ENCODE results near the gene C1orf174.

The C1orf174 gene

DNA sequence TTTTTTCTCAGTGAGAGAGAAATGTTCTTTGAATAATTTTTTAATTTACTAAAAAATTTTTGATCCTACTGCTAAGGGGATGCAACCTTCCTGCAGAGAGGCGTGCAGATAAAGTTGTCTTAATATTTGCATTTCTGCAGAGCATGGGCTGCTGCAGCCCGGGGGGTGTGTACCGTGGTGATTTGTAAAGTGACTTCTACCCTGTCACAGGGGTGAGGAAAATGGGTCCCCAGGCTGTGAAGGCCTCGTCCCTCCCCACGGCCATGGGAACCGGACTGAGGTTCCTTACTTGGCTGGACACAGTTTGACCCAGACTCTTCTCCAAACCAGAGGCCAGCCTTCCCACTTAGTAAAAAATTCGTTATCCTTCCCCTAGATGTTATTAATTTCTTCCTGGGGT is 9.5 kb upstream of the C1orf174 start:
- DNase-seq (ENCODE audit: low spot score), result no peak

- DNase-seq (ENCODE audit: low spot score), result no peak
Observed at GRCh38 chr1:3908886-3909517, 8.9 kb upstream of the C1orf174 start.

DNA sequence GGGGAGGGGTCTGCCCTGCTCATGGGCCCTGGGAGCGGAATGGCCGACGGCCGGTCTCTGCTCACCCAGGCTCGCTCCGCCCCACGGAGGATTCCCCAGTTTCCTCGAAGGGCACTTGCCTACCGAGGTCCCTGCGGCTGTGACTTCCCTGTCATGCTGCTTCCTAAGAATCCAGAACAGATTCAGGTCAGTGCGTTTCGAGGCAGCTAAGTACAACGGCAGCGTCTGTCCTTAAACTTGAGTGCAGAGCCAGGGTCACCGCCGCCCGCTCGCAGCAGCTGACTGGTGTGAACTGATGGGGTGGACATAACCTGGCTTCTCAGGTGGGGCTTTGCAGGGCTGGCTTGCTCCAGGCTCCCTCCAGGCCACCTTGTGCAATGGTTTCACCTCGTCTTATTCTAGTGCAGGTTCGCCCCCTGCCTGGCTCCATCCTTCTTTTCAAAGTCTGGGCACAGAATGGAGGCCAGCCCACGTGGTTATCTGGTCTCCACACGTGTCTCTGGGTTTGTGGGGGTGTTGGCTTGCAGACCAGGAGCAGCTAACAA is 7.6 kb upstream of the C1orf174 start:
- no peak for DNase-seq (ENCODE audit: low spot score)

GRCh38 chr1:3907031-3907534 is 7.0 kb upstream of the C1orf174 start:
- DNase-seq (ENCODE audit: low spot score), result peak; percentile 15

DNA sequence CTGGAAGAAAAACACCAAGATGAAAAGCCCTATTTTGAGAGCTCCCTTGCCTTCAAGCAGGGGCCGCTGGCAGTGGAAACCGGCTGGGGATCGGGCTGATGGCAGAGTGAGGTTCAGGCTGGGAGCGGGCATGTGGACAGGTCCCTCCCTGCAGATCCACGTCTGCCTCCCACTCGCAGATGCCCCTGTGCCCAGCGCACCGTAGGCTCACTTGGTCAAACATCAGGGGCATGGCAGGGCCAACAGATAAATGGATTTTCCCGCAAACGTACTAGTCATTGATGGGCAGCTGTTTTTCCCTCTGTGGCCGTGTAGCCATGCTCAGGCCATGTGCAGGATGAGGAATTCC is 6.6 kb upstream of the C1orf174 start:
- no peak for DNase-seq (ENCODE audit: low spot score)

DNA sequence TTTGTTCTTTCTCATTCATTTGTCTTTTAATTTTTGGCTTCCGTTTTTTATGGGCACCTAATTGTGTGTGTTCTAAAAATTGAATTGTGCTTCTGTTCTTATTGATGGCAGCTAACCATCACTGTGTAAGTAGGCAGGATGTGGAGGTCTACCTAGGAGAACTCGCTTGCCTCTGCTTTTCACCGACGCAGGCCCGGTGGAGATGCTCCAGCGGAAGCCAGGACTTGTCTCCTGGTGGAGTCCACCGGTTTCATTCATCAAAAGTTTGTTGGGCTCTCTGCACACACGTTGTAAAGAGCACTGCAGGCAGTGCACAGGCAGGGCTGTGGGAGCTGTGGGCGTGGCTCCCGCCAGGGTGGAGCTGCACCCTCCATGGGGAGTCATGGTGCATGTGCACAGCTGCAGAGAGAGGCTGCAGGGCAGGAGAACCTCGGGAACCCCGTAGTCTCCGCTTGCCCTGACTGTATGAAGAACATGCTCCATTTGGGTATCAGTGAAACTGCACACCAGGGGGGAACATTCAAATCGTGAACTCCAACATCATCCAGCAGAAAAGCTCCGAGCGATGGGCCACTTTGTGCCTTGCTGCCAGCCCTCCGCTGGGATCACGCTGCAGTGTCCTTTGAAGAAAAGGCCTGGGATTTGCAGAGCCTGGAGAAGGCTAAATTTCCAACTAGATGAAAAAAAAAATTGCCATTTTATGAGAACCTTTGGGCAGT is 6.0 kb upstream of the C1orf174 start:
- no peak for DNase-seq (ENCODE audit: low spot score)

- DNase-seq (ENCODE audit: low spot score), result no peak
Observed at GRCh38 chr1:3905266-3905952, 5.3 kb upstream of the C1orf174 start.

DNA sequence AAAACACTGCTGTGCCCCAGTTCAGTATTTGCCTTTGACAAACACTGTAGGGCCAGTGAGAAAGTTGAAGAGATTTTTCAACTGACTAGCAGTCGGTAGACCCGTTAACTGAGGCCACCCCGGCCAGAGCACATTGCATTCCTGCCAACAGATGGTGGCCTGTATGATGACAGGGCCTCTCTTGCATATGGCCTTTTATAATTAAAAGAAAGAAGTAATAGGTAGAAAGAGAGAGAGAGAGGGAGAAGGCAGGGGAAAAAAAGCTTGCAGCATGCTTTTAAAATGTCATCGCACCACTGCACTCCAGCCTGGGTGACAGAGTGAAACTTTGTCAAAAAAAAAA is 4.7 kb upstream of the C1orf174 start:
- no peak for DNase-seq (ENCODE audit: low spot score)

DNA sequence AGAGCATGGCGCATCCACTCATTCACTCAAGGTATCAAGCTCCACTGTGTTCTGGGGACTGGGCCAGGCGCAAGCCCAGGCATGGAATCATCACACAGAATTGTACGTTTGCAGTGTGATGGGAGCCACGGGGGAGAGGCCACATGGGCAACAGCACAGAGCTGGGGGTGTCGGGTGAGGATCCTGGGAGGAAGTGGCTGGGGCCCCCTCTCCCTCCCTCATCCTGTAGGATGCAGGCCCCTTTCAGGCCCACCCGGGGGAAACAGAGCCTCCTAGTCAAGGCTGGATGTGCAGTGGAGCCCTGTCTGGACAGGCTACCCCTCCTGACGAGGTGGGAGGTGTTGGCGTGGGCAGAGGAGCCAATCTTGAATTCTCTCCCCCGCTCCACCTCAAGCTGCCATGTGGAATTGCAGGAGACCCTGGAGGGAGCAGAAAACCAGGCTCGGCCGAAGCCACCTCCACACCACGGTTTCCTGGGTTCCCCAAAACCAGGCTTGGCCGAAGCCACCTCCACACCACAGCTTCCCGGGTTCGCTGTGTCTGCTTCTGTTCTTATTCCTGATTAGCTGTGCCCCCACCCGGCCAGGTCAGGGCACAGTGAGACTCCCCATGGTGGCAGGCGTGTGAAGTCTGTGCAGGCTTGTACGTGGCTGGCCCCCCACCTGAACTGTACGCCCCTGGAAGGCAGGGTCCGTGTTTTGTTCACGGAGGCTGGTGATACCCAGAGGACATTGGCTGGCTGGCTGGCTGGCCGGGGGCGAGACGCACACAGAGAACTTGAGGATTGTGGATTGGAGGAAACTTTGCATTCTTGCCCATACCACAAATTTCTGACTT is 4.2 kb upstream of the C1orf174 start:
- DNase-seq (ENCODE audit: low spot score), result no peak

DNA sequence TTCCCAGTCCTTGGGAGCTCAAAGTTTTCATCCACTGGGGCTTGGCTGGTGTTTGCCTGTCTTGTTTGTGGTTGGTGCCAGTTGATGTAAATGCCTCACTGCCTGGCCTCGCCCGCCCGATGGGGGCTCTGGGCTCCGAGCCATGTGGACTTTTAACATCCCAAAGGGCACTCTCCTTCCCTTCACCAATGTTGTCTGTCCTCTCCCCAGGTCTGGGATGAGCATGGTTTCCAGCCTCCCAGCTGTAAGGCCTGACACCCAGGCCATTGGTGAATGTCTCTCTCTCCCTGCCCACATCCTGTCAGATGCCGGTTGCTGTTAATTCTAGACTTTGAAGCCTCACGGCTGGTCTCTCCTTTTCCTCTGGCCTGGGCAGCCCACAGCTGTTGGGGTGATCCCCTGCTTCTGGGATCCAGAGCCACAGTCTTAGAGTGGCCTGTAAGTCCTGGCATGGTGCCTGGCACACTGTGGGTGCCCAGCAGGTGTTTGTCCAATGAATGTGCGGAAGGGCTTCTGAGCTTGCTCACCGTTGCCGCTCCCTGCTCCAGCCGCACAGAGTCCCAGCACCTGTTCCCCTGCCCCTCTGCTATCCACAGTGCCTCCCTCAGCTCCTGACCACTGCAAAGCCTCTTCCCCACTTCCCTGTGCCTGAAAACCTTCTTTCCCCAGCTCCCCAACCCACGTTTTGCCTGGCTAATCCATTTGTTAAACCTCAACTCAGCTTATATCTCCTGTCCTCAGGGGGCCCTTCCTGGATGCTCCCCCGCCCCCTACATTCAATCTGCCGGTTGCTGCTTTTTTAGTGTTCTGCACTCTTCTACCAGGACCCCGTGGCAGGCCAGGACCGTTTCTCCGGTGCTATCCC is 3.3 kb upstream of the C1orf174 start:
- no peak for DNase-seq (ENCODE audit: low spot score)

DNA sequence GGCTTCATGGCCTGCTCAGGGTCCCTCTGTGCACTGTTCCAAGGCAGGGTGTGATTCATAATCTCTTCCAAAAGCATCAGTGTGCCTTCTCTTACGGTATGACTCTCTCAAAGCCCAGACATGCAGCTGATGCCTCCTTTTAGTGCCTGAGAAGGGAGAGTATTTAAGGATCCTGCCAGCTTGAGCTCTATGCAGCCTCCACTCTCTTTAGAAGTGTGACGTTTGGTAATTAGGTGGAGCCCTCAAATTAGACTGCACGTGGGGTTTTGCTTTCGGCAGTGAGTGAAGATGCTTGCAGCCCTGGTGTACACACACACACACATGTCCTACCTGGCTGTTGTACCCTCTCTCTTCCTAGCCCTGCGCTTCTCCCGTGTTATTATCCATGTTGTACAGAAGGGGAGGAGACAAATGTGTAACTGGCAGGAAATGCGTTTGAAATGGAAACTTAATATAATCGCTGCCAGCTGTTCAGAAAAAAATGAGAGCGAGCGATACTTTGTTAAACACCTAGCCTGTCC is 2.6 kb upstream of the C1orf174 start:
- no peak for DNase-seq (ENCODE audit: low spot score)

DNA sequence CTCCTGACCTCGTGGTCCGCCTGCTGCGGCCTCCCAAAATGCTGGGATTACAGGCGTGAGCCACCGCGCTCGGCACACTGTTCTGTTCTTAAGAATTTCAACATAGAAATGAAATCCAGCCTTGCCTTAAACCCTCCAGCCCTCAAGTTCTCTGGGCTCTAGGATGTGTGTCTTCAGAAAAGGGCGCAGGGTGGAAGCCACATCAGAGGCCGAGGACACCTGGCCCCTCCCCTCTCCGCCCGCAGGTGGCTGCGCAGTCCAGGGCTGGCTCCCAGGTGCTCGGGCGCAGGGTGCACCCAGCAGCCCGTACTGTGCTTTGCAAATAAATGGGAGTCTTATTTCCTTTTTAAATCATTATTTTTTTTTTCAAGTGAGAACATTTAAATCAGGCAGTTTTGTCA is 2.0 kb upstream of the C1orf174 start:
- DNase-seq (ENCODE audit: low spot score), result no peak

DNA sequence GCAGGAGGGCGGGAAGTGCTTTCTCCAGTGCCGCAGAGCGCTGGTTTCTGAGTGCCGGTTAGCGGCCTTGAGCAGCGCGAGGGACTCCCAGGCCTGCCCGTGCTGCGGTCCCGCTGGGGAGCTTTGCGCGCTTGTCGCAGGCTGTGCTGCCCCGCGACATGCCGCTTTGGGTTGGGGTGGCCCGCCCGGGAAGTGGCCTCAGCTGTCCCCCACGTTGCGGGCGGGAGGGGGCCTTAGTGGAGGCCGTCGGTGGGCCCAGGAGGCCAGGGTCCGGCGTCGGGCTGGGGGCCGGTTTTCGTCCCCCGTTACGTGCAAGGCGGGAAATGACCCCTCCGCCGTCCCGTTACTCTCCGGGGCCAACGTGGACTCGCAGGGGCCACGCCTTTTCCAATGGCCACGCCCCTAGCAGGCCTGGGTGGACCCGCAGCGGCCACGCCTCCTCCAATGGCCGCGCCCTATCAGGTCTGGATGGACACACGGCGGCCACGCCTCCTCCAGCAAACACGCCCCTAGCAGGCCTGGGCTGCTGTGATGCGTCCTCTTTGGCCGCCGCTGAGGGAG is 977 bp upstream of the C1orf174 start:
- peak; percentile 97 for DNase-seq (ENCODE audit: low spot score)

DNA sequence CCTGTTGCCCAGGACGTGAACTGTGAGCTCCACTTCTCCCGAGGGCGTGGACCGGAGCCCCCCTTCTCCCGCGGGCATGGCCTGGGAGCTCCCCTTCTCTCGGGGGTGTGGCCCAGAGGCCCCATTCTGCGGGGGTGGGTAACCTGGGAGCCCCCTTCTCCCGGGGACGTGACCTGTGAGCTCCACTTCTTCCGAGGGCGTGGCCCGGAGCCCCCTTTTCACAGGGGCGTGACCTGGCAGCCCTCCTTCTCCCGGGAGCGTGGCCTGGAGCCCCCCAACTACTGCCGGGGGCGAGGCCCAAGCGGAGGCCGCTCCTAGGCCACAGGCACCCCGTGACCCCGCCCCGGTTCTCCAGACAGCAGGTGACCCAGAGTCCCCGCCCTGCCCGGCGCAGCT is 320 bp downstream of the C1orf174 start:
- no peak for DNase-seq (ENCODE audit: low spot score)

- DNase-seq (ENCODE audit: low spot score), result no peak
Observed at GRCh38 chr1:3898994-3899753, 898 bp downstream of the C1orf174 start.

DNA sequence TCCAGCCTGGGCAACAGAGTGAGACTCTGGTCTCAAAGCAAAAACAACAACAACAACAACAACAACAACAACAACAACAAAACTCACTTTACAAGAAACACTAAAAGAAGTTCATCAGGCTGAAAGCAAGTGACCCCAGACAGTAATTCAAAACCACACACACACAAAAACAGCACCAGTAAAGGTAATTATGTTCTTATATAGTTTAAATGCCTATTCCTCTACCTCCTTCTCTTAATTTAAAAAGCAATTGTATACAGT is 1.7 kb downstream of the C1orf174 start:
- no peak for DNase-seq (ENCODE audit: low spot score)

DNA sequence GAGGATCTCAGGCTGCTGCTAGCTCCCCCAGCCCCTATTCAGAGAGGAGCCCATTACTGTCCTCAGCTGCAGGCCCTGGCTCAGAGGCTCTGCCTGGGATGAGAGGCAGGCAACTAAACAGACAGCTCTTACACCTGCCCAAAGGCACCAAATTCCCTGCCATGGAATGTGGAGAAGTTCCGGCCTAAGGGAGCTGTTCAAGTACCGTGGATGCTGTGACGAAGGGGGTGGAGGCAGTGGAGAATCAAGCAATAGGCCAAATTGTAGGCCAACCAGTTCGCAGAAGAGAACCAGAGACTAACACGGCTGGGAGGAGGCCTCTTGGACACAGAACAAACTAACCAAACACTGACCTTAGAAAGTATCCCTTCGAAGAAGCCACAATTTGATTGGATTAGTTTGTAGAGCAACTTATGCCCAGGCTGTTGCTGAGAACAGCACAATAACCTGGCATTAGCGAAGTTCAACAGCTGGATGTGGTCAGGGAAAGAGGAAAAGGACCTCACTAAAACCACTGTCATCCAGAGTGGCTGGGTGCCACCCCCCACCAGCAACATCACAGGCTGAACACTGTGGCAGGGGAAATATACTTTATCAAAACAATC is 3.6 kb downstream of the C1orf174 start:
- no peak for DNase-seq (ENCODE audit: low spot score)

- DNase-seq (ENCODE audit: low spot score), result no peak
Observed at GRCh38 chr1:3895951-3896325, 4.1 kb downstream of the C1orf174 start.

DNA sequence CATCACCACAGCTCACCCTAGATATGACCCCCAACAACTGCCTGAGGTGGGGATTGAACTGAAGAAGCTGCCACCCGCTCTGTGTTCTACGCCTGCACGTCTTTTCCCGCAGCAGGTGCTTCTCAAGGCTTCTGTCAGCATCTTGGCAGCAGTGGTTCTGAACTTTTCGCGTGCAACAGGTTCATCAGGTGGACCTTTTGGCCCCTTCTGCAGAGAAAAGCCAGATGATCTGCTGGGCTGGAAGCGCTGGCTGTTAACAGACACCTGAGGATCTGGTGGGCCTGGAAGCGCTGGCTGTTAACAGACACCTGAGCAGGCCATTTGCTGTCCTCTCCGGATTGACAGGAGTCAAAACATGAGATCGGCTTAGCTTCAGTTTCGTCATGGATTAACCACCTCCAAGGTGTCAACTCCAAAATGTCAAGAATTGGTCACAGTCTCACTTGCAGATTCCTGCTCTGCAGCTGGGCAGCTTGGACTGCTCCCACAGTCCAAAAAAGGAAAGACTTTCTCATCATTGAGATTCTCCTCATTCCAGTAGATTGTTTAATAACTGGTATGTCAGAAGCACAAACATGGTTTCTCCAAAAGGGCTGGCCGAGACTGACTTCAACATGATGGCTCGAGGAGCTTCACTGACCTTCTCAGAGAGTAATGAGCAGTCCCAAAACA is 4.7 kb downstream of the C1orf174 start:
- no peak for DNase-seq (ENCODE audit: low spot score)

All from pons (tissue), 1 donor.